T-helper 9 cell (primary cell): Measurements from ENCODE around the gene A3GALT2.
A peak's percentile ranks its signal among the peaks of the same experiment; 100 is the strongest.

Source experiments
- DNase-seq: peaks from one replicate; pipeline ENCODE4 v3.0.0-alpha.2; 2020
- total RNA-seq, 2 donors: gene quantifications; one replicate each; lab custom pipeline; 2026; lab: John Stamatoyannopoulos, UW

A3GALT2 gene
- 0.14 to 0.48 reads per million in 2 donors for total RNA-seq

GRCh38 chr1:33320619-33321165 lies at the start of gene A3GALT2:
Gene A3GALT2, minus strand, starts transcription at chr1:33321098. Its CDS starts 0 bp downstream, at chr1:33321098.
- DNase-seq = no peak

GRCh38 chr1:33370301-33370700 lies 49.4 kb upstream of the A3GALT2 start:
- no peak for DNase-seq

GRCh38 chr1:33369764-33370163 lies 48.9 kb upstream of the A3GALT2 start:
- no peak for DNase-seq

GRCh38 chr1:33369081-33369480 lies 48.2 kb upstream of the A3GALT2 start:
- DNase-seq = no peak

- DNase-seq = no peak
Observed at GRCh38 chr1:33368431-33368830, 47.5 kb upstream of the A3GALT2 start.

- peak; percentile 90 for DNase-seq
Observed at GRCh38 chr1:33367485-33368405, 46.8 kb upstream of the A3GALT2 start.

- DNase-seq = no peak
Observed at GRCh38 chr1:33366762-33367484, 46.0 kb upstream of the A3GALT2 start.

GRCh38 chr1:33365560-33365997 lies 44.7 kb upstream of the A3GALT2 start:
- no peak for DNase-seq

GRCh38 chr1:33364565-33364918 lies 43.6 kb upstream of the A3GALT2 start:
- DNase-seq = no peak

- no peak for DNase-seq
Observed at GRCh38 chr1:33363470-33363861, 42.6 kb upstream of the A3GALT2 start.

GRCh38 chr1:33363021-33363420 lies 42.1 kb upstream of the A3GALT2 start:
- DNase-seq = no peak

GRCh38 chr1:33361532-33362235 lies 40.8 kb upstream of the A3GALT2 start:
- no peak for DNase-seq

GRCh38 chr1:33360367-33360766 lies 39.5 kb upstream of the A3GALT2 start:
- no peak for DNase-seq

GRCh38 chr1:33359931-33360330 lies 39.0 kb upstream of the A3GALT2 start:
- no peak for DNase-seq

- no peak for DNase-seq
Observed at GRCh38 chr1:33358795-33359503, 38.1 kb upstream of the A3GALT2 start.

GRCh38 chr1:33358114-33358794 lies 37.4 kb upstream of the A3GALT2 start:
- no peak for DNase-seq

GRCh38 chr1:33357099-33357498 lies 36.2 kb upstream of the A3GALT2 start:
- no peak for DNase-seq

- DNase-seq = no peak
Observed at GRCh38 chr1:33354707-33355316, 33.9 kb upstream of the A3GALT2 start.

GRCh38 chr1:33353531-33353930 lies 32.6 kb upstream of the A3GALT2 start:
- no peak for DNase-seq

- no peak for DNase-seq
Observed at GRCh38 chr1:33351281-33351660, 30.4 kb upstream of the A3GALT2 start.

GRCh38 chr1:33350611-33351280 lies 29.8 kb upstream of the A3GALT2 start:
- DNase-seq = no peak
